Measurements from ENCODE around the gene ADAMTS9. TPM values are rescaled to one million over a fixed set of nuclear protein-coding genes. Genes with fewer than 3 reads are reported as not detected.

ADAMTS9 gene
- total RNA-seq, 4 donors from 2014 or later = 4.8 to 49.8 (median 13.4) TPM

- TF ChIP-seq CTCF (IDR thresholded peaks at IDR 0.05 in 4 of 5, conservative IDR thresholded peaks at IDR 0.05 in 1 of 5) (no peak), POLR2A (IDR thresholded peaks at IDR 0.05) (no peak)
- in situ Hi-C loops (cut with MboI; ENCODE audit: low sequenced_read_pairs in 4 of 4) (no loop called here), intact Hi-C loops (cut with DNase I; ENCODE audit: low total_unique reads) (no loop called here)
- peaks cover 20 to 42% of the 10 kb centered on the region in 2 donors for H3K4me1 ChIP-seq
- no peaks in the 10 kb centered on the region for H3K9me3 ChIP-seq
- H3K36me3 ChIP-seq = peaks cover 0 to 22% of the 10 kb centered on the region in 2 donors
- no peak overlapping the region for H3K4me3 ChIP-seq
- ATAC-seq (no peak), DNase-seq (no peak)
- peak overlapping the region in 3 of 4 donors; percentile 64 to 92 (median 82) for H3K27ac ChIP-seq
- H3K27me3 ChIP-seq = no peaks in the 10 kb centered on the region
These were observed 67.8 kb downstream of the ADAMTS9 start for GRCh38 chr3:64620020-64620419.

- H3K27ac ChIP-seq = peak overlapping the region; percentile 55 to 92 (median 73)
- in situ Hi-C loops (cut with MboI; ENCODE audit: low sequenced_read_pairs in 4 of 4) = loop anchor here in 1 of 4 donors (10.0 kb wide), 1 partner anchor 84 kb away; no protein-coding TSS in a partner anchor
- no peak for DNase-seq
- peaks cover 0 to 23% of the 10 kb centered on the region in 2 donors for H3K36me3 ChIP-seq
- H3K4me1 ChIP-seq = peaks cover 28 to 47% of the 10 kb centered on the region in 2 donors
- H3K9me3 ChIP-seq = no peaks in the 10 kb centered on the region
- no peaks in the 10 kb centered on the region for H3K27me3 ChIP-seq
- TF ChIP-seq POLR2A (IDR thresholded peaks at IDR 0.05) (no peak), CTCF (IDR thresholded peaks at IDR 0.05 in 4 of 5, conservative IDR thresholded peaks at IDR 0.05 in 1 of 5) (no peak)
- ATAC-seq = peak; percentile 69 to 85
- intact Hi-C loops (cut with DNase I; ENCODE audit: low total_unique reads) = no loop called here
- H3K4me3 ChIP-seq = no peak overlapping the region
These were observed 68.6 kb downstream of the ADAMTS9 start for GRCh38 chr3:64619216-64619615.

DNA sequence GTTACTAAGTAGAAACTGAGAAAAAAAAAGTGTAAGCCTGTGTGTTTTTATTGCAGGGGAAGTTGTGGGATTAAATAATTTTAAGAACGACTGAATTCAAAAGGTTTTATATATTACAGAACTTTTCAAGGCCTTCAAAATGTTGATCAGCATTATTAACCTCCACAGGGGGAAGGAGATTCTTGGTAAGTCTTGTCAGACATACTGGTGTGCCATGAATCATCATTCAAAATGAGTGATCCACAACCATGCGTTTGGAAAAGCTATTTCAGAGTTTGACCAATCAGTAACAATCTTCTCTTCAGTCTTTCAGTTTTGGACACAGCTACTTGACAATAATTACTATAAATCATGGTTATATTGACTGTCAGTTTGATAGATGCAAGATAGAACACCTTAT is 70.2 kb downstream of the ADAMTS9 start:
- no peak overlapping the region for H3K4me3 ChIP-seq
- intact Hi-C loops (cut with DNase I; ENCODE audit: low total_unique reads) (no loop called here), in situ Hi-C loops (cut with MboI; ENCODE audit: low sequenced_read_pairs in 4 of 4) (loop anchor here in 1 of 4 donors (10.0 kb wide), 1 partner anchor 83 kb away; no protein-coding TSS in a partner anchor)
- no peak for TF ChIP-seq CTCF (IDR thresholded peaks at IDR 0.05 in 4 of 5, conservative IDR thresholded peaks at IDR 0.05 in 1 of 5)
- TF ChIP-seq POLR2A (IDR thresholded peaks at IDR 0.05) = no peak
- H3K36me3 ChIP-seq = peaks cover 0 to 23% of the 10 kb centered on the region in 2 donors
- no peaks in the 10 kb centered on the region for H3K27me3 ChIP-seq
- H3K27ac ChIP-seq = peak overlapping the region; percentile 55 to 92 (median 73)
- DNase-seq (no peak), ATAC-seq (no peak)
- no peaks in the 10 kb centered on the region for H3K9me3 ChIP-seq
- H3K4me1 ChIP-seq = peaks cover 36 to 56% of the 10 kb centered on the region in 2 donors

GRCh38 chr3:64616953-64617352 is 70.8 kb downstream of the ADAMTS9 start:
- H3K27ac ChIP-seq = peak overlapping the region; percentile 50 to 92 (median 73)
- no peaks in the 10 kb centered on the region for H3K9me3 ChIP-seq
- no peaks in the 10 kb centered on the region for H3K27me3 ChIP-seq
- in situ Hi-C loops (cut with MboI; ENCODE audit: low sequenced_read_pairs in 4 of 4) (loop anchor here in 1 of 4 donors (10.0 kb wide), 1 partner anchor 82 kb away; no protein-coding TSS in a partner anchor), intact Hi-C loops (cut with DNase I; ENCODE audit: low total_unique reads) (no loop called here)
- H3K4me3 ChIP-seq = no peak overlapping the region
- peaks cover 42 to 63% of the 10 kb centered on the region in 2 donors for H3K4me1 ChIP-seq
- no peak for TF ChIP-seq CTCF (IDR thresholded peaks at IDR 0.05 in 4 of 5, conservative IDR thresholded peaks at IDR 0.05 in 1 of 5)
- no peak for TF ChIP-seq POLR2A (IDR thresholded peaks at IDR 0.05)
- peaks cover 0 to 16% of the 10 kb centered on the region in 2 donors for H3K36me3 ChIP-seq
- DNase-seq = no peak
- no peak for ATAC-seq
